IMR-90 (cell line): ENCODE results near the gene HARS1. TPM values are rescaled to one million over a fixed set of nuclear protein-coding genes. Genes with fewer than 3 reads are reported as not detected.

ENCODE experiments used
- ATAC-seq: fragments of 200-7000 bp; cut with Tn5 transposase; 2 replicates; pipeline ENCODE4 v1.9.1; 2020; ENCODE audit warnings: low read depth, mild to moderate bottlenecking, moderate library complexity
- BruUV-seq: library from RNA; stranded (reverse); fragments of 400-500 nt; replicated peaks from 2 replicates; lab custom pipeline; 2021; lab: Mats Ljungman, UMichigan
- CTCF ChIA-PET: fragments of 300-600 bp; formaldehyde crosslinking; extraction: SDS; loops from one replicate; lab custom pipeline; 2021; ENCODE audit warnings: antibody characterized with exemption; lab: Yijun Ruan, JAX
- POLR2A ChIA-PET: fragments of 300-600 bp; sonication (Branson Sonifier 250); formaldehyde crosslinking; loops from one replicate; lab custom pipeline; 2022; ENCODE audit warnings: antibody characterized with exemption; ENCODE audit not compliant: unreplicated experiment; lab: Charles Lee
- DNase-seq: peaks from one replicate; pipeline ENCODE4 v3.0.0; 2013
- H2AFZ ChIP-seq: replicated peaks from 2 replicates; pipeline ENCODE3; 2013; ENCODE audit warnings: low read length, mild to moderate bottlenecking; ENCODE audit not compliant: poor library complexity
- H2AK5ac ChIP-seq: 2 replicates; pipeline ENCODE4 v1.6.1; 2013; ENCODE audit warnings: low read depth, low read length, inconsistent platforms
- H2AK9ac ChIP-seq: replicated peaks from 2 replicates; pipeline ENCODE3; 2013; ENCODE audit warnings: mild to moderate bottlenecking, low read depth, low read length, moderate library complexity; ENCODE audit not compliant: poor library complexity
- H2BK120ac ChIP-seq: 2 replicates; pipeline ENCODE4 v1.6.1; 2013; ENCODE audit warnings: low read depth, low read length, inconsistent platforms
- H2BK15ac ChIP-seq: 3 replicates; pipeline ENCODE4 v1.6.1; 2013; ENCODE audit warnings: low read depth, low read length, inconsistent platforms
- H2BK20ac ChIP-seq: 2 replicates; pipeline ENCODE4 v1.6.1; 2013; ENCODE audit warnings: low read depth, mild to moderate bottlenecking, inconsistent platforms, low read length, moderate library complexity
- H2BK5ac ChIP-seq: 2 replicates; pipeline ENCODE4 v1.6.1; 2013; ENCODE audit warnings: mild to moderate bottlenecking, low read depth, low read length, inconsistent platforms; ENCODE audit not compliant: poor library complexity, severe bottlenecking
- H3K14ac ChIP-seq: replicated peaks from 2 replicates; pipeline ENCODE4 v1.6.1; 2013; ENCODE audit warnings: low read depth, low read length, inconsistent platforms
- H3K18ac ChIP-seq: 2 replicates; pipeline ENCODE4 v1.6.1; 2013; ENCODE audit warnings: low read depth, low read length, control low read depth
- H3K23ac ChIP-seq: 2 replicates; pipeline ENCODE4 v1.6.1; 2013; ENCODE audit warnings: low read depth, low read length, inconsistent platforms
- H3K27ac ChIP-seq: 2 replicates; pipeline ENCODE4 v1.5.1; 2013; ENCODE audit warnings: mild to moderate bottlenecking, control low read depth, low read length; ENCODE audit not compliant: insufficient read depth
- H3K27me3 ChIP-seq: 2 replicates; pipeline ENCODE4 v1.6.1; 2013; ENCODE audit warnings: low read length; ENCODE audit not compliant: control insufficient read depth, insufficient read depth
- H3K36me3 ChIP-seq: 2 replicates; pipeline ENCODE4 v1.6.1; 2013; ENCODE audit warnings: low read length, mixed read lengths; ENCODE audit not compliant: control insufficient read depth, insufficient read depth
- H3K4ac ChIP-seq: 2 replicates; pipeline ENCODE4 v1.6.1; 2013; ENCODE audit warnings: low read depth, low read length, inconsistent platforms
- H3K4me1 ChIP-seq: 2 replicates; pipeline ENCODE4 v1.6.1; 2013; ENCODE audit warnings: low read length, mixed read lengths; ENCODE audit not compliant: control insufficient read depth, insufficient read depth
- H3K4me2 ChIP-seq: 2 replicates; pipeline ENCODE4 v1.6.1; 2013; ENCODE audit warnings: low read depth, mild to moderate bottlenecking, control low read depth, low read length, moderate library complexity
- H3K4me3 ChIP-seq: 2 replicates; pipeline ENCODE4 v1.5.1; 2013; ENCODE audit warnings: low read depth, mild to moderate bottlenecking, control low read depth, low read length, moderate library complexity; ENCODE audit not compliant: insufficient read depth
- H3K56ac ChIP-seq: 2 replicates; pipeline ENCODE4 v1.6.1; 2013; ENCODE audit warnings: low read length, inconsistent platforms; ENCODE audit not compliant: insufficient read depth; ENCODE audit errors: extremely low read depth
- H3K79me1 ChIP-seq, 2 experiments: 2 replicates each; pipeline ENCODE4 v1.6.1; 2013; ENCODE audit warnings: low read length in 2 of 2, inconsistent platforms in 1 of 2, low read depth in 1 of 2
- H3K9ac ChIP-seq: 2 replicates; pipeline ENCODE4 v1.6.1; 2013; ENCODE audit warnings: low read depth, low read length, control low read depth
- H3K9me1 ChIP-seq: 2 replicates; pipeline ENCODE4 v1.6.1; 2013; ENCODE audit warnings: low read length, inconsistent platforms; ENCODE audit not compliant: insufficient read depth
- H3K9me3 ChIP-seq: 2 replicates; pipeline ENCODE4 v1.6.1; 2013; ENCODE audit warnings: low read length; ENCODE audit not compliant: control insufficient read depth, insufficient read depth
- H4K20me1 ChIP-seq: 2 replicates; pipeline ENCODE4 v1.6.1; 2013; ENCODE audit warnings: low read length, inconsistent platforms; ENCODE audit not compliant: insufficient read depth
- H4K5ac ChIP-seq: 2 replicates; pipeline ENCODE4 v1.6.1; 2013; ENCODE audit warnings: mild to moderate bottlenecking, low read depth, low read length, control low read depth
- H4K8ac ChIP-seq, 2 experiments: 2 replicates each; pipeline ENCODE4 v1.6.1; 2013; ENCODE audit warnings: low read depth in 2 of 2, low read length in 2 of 2, control low read depth in 1 of 2, inconsistent platforms in 1 of 2
- H4K91ac ChIP-seq: 2 replicates; pipeline ENCODE4 v1.6.1; 2013; ENCODE audit warnings: low read depth, low read length, inconsistent platforms; ENCODE audit not compliant: insufficient read depth
- CEBPB ChIP-seq: IDR thresholded peaks from 2 replicates; pipeline ENCODE4 v1.6.1; 2012; ENCODE audit warnings: low read depth, low read length, improper control_type of control experiment
- CHD1 ChIP-seq: IDR thresholded peaks from 2 replicates; pipeline ENCODE4 v1.6.1; 2012; ENCODE audit warnings: low read depth, low read length, improper control_type of control experiment
- FOS ChIP-seq: fragments of 150-350 bp; IDR thresholded peaks from 2 replicates; pipeline ENCODE4 v1.6.1; 2016; ENCODE audit warnings: low read depth, low read length
- MAFK ChIP-seq: IDR thresholded peaks from 2 replicates; pipeline ENCODE4 v1.6.1; 2012; ENCODE audit warnings: low read depth, low read length, improper control_type of control experiment
- MAZ ChIP-seq: IDR thresholded peaks from 2 replicates; pipeline ENCODE4 v1.6.1; 2012; ENCODE audit warnings: low read depth, mild to moderate bottlenecking, low read length, improper control_type of control experiment, moderate library complexity, borderline replicate concordance
- MXI1 ChIP-seq: IDR thresholded peaks from 2 replicates; pipeline ENCODE4 v1.6.1; 2012; ENCODE audit warnings: low read depth, mild to moderate bottlenecking, low read length, moderate library complexity, borderline replicate concordance
- NFE2L2 ChIP-seq: fragments of 150-350 bp; IDR thresholded peaks from 2 replicates; pipeline ENCODE4 v1.6.1; 2016; ENCODE audit warnings: low read depth, mild to moderate bottlenecking, low read length
- POLR2A ChIP-seq: IDR thresholded peaks from 2 replicates; pipeline ENCODE4 v1.6.1; 2012; ENCODE audit warnings: mild to moderate bottlenecking, low read depth, low read length
- RAD21 ChIP-seq: IDR thresholded peaks from 2 replicates; pipeline ENCODE4 v1.6.1; 2012; ENCODE audit warnings: low read length, improper control_type of control experiment
- RCOR1 ChIP-seq: IDR thresholded peaks from 2 replicates; pipeline ENCODE4 v1.6.1; 2012; ENCODE audit warnings: mild to moderate bottlenecking, low read length, improper control_type of control experiment; ENCODE audit not compliant: insufficient replicate concordance
- SMC3 ChIP-seq: fragments of 150-350 bp; IDR thresholded peaks from 2 replicates; pipeline ENCODE4 v1.6.1; 2016; ENCODE audit warnings: low read depth, mild to moderate bottlenecking, antibody characterized with exemption, low read length, moderate library complexity
- WGBS, 2 experiments: methylation state at CpG; one replicate each; pipeline versions ENCODE4 v1.1.5 to v1.1.7; 2013; ENCODE audit warnings: missing lambda C conversion rate in 2 of 2; ENCODE audit not compliant: insufficient read length in 1 of 2; ENCODE audit errors: extremely low coverage in 2 of 2; 5-methylcytosine and 5-hydroxymethylcytosine counted together
- dilution Hi-C: fragments of 300-500 bp; cut with HindIII; formaldehyde crosslinking; loops from one replicate; pipeline ENCODE4 v1.14.3; 2018; ENCODE audit warnings: low sequenced_read_pairs; ENCODE audit not compliant: unreplicated experiment
- in situ Hi-C: fragments of 300-500 bp; cut with MboI; formaldehyde crosslinking; loops from 3 replicates; pipeline ENCODE4 v1.14.3; 2019; ENCODE audit warnings: low sequenced_read_pairs, inconsistent platforms, mixed read lengths
- intact Hi-C: fragments of 100-400 bp; cut with micrococcal nuclease; formaldehyde crosslinking; loops from 2 replicates; pipeline ENCODE4 v1.10.0; 2022
- polyA plus RNA-seq, 3 experiments: library from polyadenylated mRNA; depleted of rRNA; stranded (reverse); fragments of >200 nt; gene quantifications; 2 replicates each; pipeline ENCODE4 v1.2.3, GENCODE V29; 2012; ENCODE audit warnings: low replicate concordance in 1 of 3
- total RNA-seq: library from RNA; depleted of rRNA; stranded (reverse); fragments of >200 nt; gene quantifications from 2 replicates; pipeline ENCODE4 v1.2.3, GENCODE V29; 2012
- TF ChIP-seq, protein P1 (sequence below): conservative IDR thresholded peaks from 2 replicates; pipeline ENCODE4 v1.5.1; 2012; ENCODE audit warnings: mild to moderate bottlenecking, low read depth, low read length, improper control_type of control experiment
- TF ChIP-seq, protein P2 (sequence below): fragments of 150-350 bp; IDR thresholded peaks from 2 replicates; pipeline ENCODE4 v1.6.1; 2016; ENCODE audit warnings: low read depth, mild to moderate bottlenecking, low read length, moderate library complexity, borderline replicate concordance
- TF ChIP-seq, protein P3 (sequence below): fragments of 150-350 bp; IDR thresholded peaks from 2 replicates; pipeline ENCODE4 v1.6.1; 2017; ENCODE audit warnings: mild to moderate bottlenecking, antibody characterized with exemption, low read length, low read depth

Gene HARS1
- total and polyA plus RNA-seq, 2 of the 4 experiments (the other 2 are of a cell fraction), result 97.6 to 141 TPM

DNA sequence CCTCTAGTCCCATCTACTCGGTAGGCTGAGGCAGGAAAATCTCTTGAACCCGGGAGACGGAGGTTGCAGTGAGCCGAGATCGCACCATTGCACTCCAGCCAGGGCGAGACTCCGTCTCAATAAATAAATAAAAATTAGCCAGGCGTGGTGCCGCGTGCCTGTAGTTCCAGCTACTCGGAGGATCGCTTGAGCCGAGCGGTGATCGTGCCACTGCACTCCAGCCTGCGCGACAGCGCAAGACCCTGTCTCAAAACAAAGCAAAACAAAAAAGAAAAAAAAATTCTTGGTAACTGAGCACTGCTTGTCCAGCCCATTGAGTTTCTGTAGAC lies 27.2 kb downstream of the HARS1 start:
- DNase-seq (no peak), ATAC-seq (peak; percentile 6; the same call in 1 of the 2 replicates)
- Histone ChIP-seq H2BK20ac (no peak overlapping the region), H3K14ac (peak overlapping the region; percentile 94), H4K8ac (peak overlapping the region; percentile 71 to 96), H3K27me3 (no peaks in the 10 kb centered on the region), H3K4me2 (peak overlapping the region; percentile 96), H3K27ac (peak overlapping the region; percentile 92), H4K5ac (peak overlapping the region; percentile 99; the same call in 1 of the 2 replicates), H3K36me3 (peaks cover 45% of the 10 kb centered on the region), H3K18ac (peak overlapping the region; percentile 96), H3K9ac (peak overlapping the region; percentile 94), H2AK5ac (no peak overlapping the region), H2BK120ac (no peak overlapping the region), H3K4me3 (peak overlapping the region; percentile 86), H3K4ac (peak overlapping the region; percentile 89), H3K79me1 (peaks cover 23 to 43% of the 10 kb centered on the region in 2 experiments), H3K56ac (peak overlapping the region; percentile 95; the same call in 1 of the 2 replicates), H3K23ac (peak overlapping the region; percentile 94; the same call in 1 of the 2 replicates), H4K20me1 (peaks cover 14% of the 10 kb centered on the region), H2BK15ac (no peak overlapping the region), H3K9me1 (peaks cover 11% of the 10 kb centered on the region; the same call in 1 of the 2 replicates), H2BK5ac (peak overlapping the region; percentile 93), H4K91ac (peak overlapping the region; percentile 58), H3K4me1 (peaks cover 3% of the 10 kb centered on the region; the same call in 1 of the 2 replicates), H2AK9ac (peak overlapping the region; percentile 98), H3K9me3 (no peaks in the 10 kb centered on the region), H2AFZ (peak overlapping the region; percentile 94)
- 11% methylated on average over 13 of the region's 18 CpGs; no CpG with 5 or more reads in 1 of the 2 experiments for WGBS, 2 experiments
- TF ChIP-seq RAD21, result no peak
- TF ChIP-seq, protein P1, sequence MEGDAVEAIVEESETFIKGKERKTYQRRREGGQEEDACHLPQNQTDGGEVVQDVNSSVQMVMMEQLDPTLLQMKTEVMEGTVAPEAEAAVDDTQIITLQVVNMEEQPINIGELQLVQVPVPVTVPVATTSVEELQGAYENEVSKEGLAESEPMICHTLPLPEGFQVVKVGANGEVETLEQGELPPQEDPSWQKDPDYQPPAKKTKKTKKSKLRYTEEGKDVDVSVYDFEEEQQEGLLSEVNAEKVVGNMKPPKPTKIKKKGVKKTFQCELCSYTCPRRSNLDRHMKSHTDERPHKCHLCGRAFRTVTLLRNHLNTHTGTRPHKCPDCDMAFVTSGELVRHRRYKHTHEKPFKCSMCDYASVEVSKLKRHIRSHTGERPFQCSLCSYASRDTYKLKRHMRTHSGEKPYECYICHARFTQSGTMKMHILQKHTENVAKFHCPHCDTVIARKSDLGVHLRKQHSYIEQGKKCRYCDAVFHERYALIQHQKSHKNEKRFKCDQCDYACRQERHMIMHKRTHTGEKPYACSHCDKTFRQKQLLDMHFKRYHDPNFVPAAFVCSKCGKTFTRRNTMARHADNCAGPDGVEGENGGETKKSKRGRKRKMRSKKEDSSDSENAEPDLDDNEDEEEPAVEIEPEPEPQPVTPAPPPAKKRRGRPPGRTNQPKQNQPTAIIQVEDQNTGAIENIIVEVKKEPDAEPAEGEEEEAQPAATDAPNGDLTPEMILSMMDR, result no peak
- no peak for TF ChIP-seq FOS
- no peak for TF ChIP-seq CEBPB
- TF ChIP-seq, protein P2, sequence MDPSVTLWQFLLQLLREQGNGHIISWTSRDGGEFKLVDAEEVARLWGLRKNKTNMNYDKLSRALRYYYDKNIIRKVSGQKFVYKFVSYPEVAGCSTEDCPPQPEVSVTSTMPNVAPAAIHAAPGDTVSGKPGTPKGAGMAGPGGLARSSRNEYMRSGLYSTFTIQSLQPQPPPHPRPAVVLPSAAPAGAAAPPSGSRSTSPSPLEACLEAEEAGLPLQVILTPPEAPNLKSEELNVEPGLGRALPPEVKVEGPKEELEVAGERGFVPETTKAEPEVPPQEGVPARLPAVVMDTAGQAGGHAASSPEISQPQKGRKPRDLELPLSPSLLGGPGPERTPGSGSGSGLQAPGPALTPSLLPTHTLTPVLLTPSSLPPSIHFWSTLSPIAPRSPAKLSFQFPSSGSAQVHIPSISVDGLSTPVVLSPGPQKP, result no peak
- TF ChIP-seq CHD1, result no peak
- TF ChIP-seq RCOR1, result no peak
- no peak for TF ChIP-seq MXI1
- no peak for TF ChIP-seq POLR2A
- TF ChIP-seq MAZ, result no peak
- no peak for TF ChIP-seq MAFK
- TF ChIP-seq, protein P3, sequence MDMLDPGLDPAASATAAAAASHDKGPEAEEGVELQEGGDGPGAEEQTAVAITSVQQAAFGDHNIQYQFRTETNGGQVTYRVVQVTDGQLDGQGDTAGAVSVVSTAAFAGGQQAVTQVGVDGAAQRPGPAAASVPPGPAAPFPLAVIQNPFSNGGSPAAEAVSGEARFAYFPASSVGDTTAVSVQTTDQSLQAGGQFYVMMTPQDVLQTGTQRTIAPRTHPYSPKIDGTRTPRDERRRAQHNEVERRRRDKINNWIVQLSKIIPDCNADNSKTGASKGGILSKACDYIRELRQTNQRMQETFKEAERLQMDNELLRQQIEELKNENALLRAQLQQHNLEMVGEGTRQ, result no peak
- TF ChIP-seq NFE2L2, result no peak
- no peak for TF ChIP-seq SMC3
- intact Hi-C loops (loop anchor here (1.0 kb wide), 1 partner anchor 27 kb away; the partner anchor contains the start of genes HARS1 and HARS2), in situ Hi-C loops (no loop called here), dilution Hi-C loops (no loop called here)
- POLR2A ChIA-PET, result interaction anchor here (1.2 kb wide), 1 partner anchor 107 kb away, joined by 3 read pairs; the partner anchor contains the start of gene SRA1
- BruUV-seq, result no TSS peak
- CTCF ChIA-PET, result no interaction called here
